ENCODE results near the gene NQO2.
"Not testable (repeated sequence)": the region's sequence is repeated elsewhere in the genome, so short reads cannot be mapped to it uniquely, and the experiment has no call there.

NQO2 gene

GRCh38 chr6:3052481-3053230, 53.0 kb downstream of the NQO2 start:
- Histone ChIP-seq H3K9ac (ENCODE audit: low read length) (peak overlapping the region; percentile 64), H3K4me2 (ENCODE audit: low read length) (peak overlapping the region; percentile 72)

GRCh38 chr6:3053231-3053508, 53.5 kb downstream of the NQO2 start:
- H3K36me3 ChIP-seq (ENCODE audit: insufficient read depth, low read length): no peaks in the 10 kb centered on the region
- H3K27me3 ChIP-seq (ENCODE audit: insufficient read depth, low read length): peaks cover under 1% of the 10 kb centered on the region; the same call in 1 of the 2 replicates
- peaks cover 29% of the 10 kb centered on the region for H3K4me1 ChIP-seq (ENCODE audit: insufficient read depth, low read length, severe bottlenecking)
- H2AFZ ChIP-seq (ENCODE audit: low read length): peak overlapping the region; percentile 53; the same call in 1 of the 2 replicates
- peak overlapping the region; percentile 64 for H3K4me3 ChIP-seq (ENCODE audit: low read depth, low read length, poor library complexity, severe bottlenecking)
- no peaks in the 10 kb centered on the region for H3K9me3 ChIP-seq (ENCODE audit: low read length)
- H3K27ac ChIP-seq (ENCODE audit: low read depth, low read length, poor library complexity, severe bottlenecking): no peak overlapping the region
- no peaks in the 10 kb centered on the region for H4K20me1 ChIP-seq (ENCODE audit: insufficient read depth, low read length)
- peak overlapping the region; percentile 64 for H3K9ac ChIP-seq (ENCODE audit: low read length)
- H3K4me2 ChIP-seq (ENCODE audit: low read length): peak overlapping the region; percentile 72
- H3K79me2 ChIP-seq (ENCODE audit: insufficient read depth, low read length): no peaks in the 10 kb centered on the region
- no peak; the same call in 1 of the 2 replicates for TF ChIP-seq CTCF (IDR thresholded peaks at IDR 0.05; ENCODE audit: low read length)
- TF ChIP-seq EZH2 (IDR thresholded peaks at IDR 0.05; ENCODE audit: borderline replicate concordance, low read length): no peak
- H3K9me2 ChIP-seq (ENCODE audit: low read depth, low read length): no peaks in the 10 kb centered on the region
- 0 out of 2 replicates have a peak, but pooled peaks cover 4% of the 10 kb centered on the region for H3F3A ChIP-seq (ENCODE audit: insufficient read depth, low read length)

More at GRCh38 chr6:3052481-3053230, 53.0 kb downstream of the NQO2 start:
- Histone ChIP-seq H2AFZ (ENCODE audit: low read length) (peak overlapping the region; percentile 53; the same call in 1 of the 2 replicates), H3K79me2 (ENCODE audit: insufficient read depth, low read length) (no peaks in the 10 kb centered on the region), H4K20me1 (ENCODE audit: insufficient read depth, low read length) (no peaks in the 10 kb centered on the region), H3K27ac (ENCODE audit: low read depth, low read length, poor library complexity, severe bottlenecking) (no peak overlapping the region), H3K27me3 (ENCODE audit: insufficient read depth, low read length) (peaks cover 6% of the 10 kb centered on the region; the same call in 1 of the 2 replicates), H3K36me3 (ENCODE audit: insufficient read depth, low read length) (no peaks in the 10 kb centered on the region; the same call in 1 of the 2 replicates), H3K9me2 (ENCODE audit: low read depth, low read length) (no peaks in the 10 kb centered on the region), H3K9me3 (ENCODE audit: low read length) (no peaks in the 10 kb centered on the region), H3F3A (ENCODE audit: insufficient read depth, low read length) (0 out of 2 replicates have a peak, but pooled peaks cover 4% of the 10 kb centered on the region), H3K4me3 (ENCODE audit: low read depth, low read length, poor library complexity, severe bottlenecking) (peak overlapping the region; percentile 64), H3K4me1 (ENCODE audit: insufficient read depth, low read length, severe bottlenecking) (peaks cover 29% of the 10 kb centered on the region)
- TF ChIP-seq EZH2 (IDR thresholded peaks at IDR 0.05; ENCODE audit: borderline replicate concordance, low read length) (no peak), CTCF (IDR thresholded peaks at IDR 0.05; ENCODE audit: low read length) (no peak)

DNA sequence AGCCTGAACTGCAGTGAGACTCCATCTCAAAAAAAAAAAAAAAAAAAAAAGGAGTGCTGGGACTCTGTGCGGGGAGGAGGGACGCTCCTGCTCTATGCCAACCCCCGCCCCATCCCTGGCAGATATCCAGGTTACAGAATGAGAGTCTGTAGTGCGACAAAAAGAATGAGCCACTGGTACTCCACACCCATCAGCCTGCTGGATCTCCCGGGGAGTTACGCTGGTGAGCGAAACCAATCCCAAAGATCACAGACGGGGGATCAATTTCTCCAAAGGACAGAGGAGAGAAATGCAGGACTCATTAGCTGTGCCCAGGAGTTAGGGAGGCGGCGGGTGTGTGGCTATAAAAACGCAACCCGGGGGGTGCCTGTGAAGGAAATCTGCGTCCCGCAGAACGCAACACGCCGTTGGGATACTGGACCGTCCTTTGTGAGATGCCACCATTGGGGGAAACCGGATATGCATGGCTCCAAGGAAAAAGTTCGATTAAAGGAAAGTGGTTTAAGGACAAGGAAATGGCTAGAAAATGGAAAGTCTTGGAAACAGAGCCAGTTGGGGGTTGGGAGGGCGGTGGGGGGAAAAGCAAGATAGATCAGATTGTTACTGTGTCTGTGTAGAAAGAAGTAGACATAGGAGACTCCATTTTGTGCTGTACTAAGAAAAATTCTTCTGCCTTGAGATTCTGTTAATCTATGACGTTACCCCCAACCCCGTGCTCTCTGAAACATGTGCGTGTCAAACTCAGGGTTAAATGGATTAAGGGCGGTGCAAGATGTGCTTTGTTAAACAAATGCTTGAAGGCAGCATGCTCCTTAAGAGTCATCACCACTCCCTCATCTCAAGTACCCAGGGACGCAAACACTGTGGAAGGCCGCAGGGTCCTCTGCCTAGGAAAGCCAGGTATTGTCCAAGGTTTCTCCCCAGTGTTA, 54.8 kb downstream of the NQO2 start:
- peak overlapping the region; percentile 17; the same call in 1 of the 2 replicates for H3K4me2 ChIP-seq (ENCODE audit: low read length)
- H3F3A ChIP-seq (ENCODE audit: insufficient read depth, low read length); H3K9me2 ChIP-seq (ENCODE audit: low read depth, low read length); H4K20me1 ChIP-seq (ENCODE audit: insufficient read depth, low read length); H3K36me3 ChIP-seq (ENCODE audit: insufficient read depth, low read length); H2AFZ ChIP-seq (ENCODE audit: low read length); H3K79me2 ChIP-seq (ENCODE audit: insufficient read depth, low read length); H3K27me3 ChIP-seq (ENCODE audit: insufficient read depth, low read length); H3K9me3 ChIP-seq (ENCODE audit: low read length); H3K9ac ChIP-seq (ENCODE audit: low read length): not testable (repeated sequence)
- peak overlapping the region; percentile 64 for H3K4me3 ChIP-seq (ENCODE audit: low read depth, low read length, poor library complexity, severe bottlenecking)
- H3K4me1 ChIP-seq (ENCODE audit: insufficient read depth, low read length, severe bottlenecking): peaks cover 29% of the 10 kb centered on the region
- peak overlapping the region; percentile 16 for H3K27ac ChIP-seq (ENCODE audit: low read depth, low read length, poor library complexity, severe bottlenecking)

GRCh38 chr6:3055158-3055499, 55.4 kb downstream of the NQO2 start:
- not testable (repeated sequence) for H3K4me3 ChIP-seq (ENCODE audit: low read depth, low read length, poor library complexity, severe bottlenecking); H3K79me2 ChIP-seq (ENCODE audit: insufficient read depth, low read length); H3K27me3 ChIP-seq (ENCODE audit: insufficient read depth, low read length)

More at GRCh38 chr6:3055158-3055499, 55.4 kb downstream of the NQO2 start:
- Histone ChIP-seq H3K4me2 (ENCODE audit: low read length) (peak overlapping the region; percentile 17; the same call in 1 of the 2 replicates), H3K4me1 (ENCODE audit: insufficient read depth, low read length, severe bottlenecking) (peaks cover 29% of the 10 kb centered on the region), H3K27ac (ENCODE audit: low read depth, low read length, poor library complexity, severe bottlenecking) (peak overlapping the region; percentile 16)
- H3K9me2 ChIP-seq (ENCODE audit: low read depth, low read length); H3K36me3 ChIP-seq (ENCODE audit: insufficient read depth, low read length); H2AFZ ChIP-seq (ENCODE audit: low read length); H3K9ac ChIP-seq (ENCODE audit: low read length); H4K20me1 ChIP-seq (ENCODE audit: insufficient read depth, low read length); H3F3A ChIP-seq (ENCODE audit: insufficient read depth, low read length); H3K9me3 ChIP-seq (ENCODE audit: low read length): not testable (repeated sequence)
